ENCODE data around the gene MEF2B. TPM values are rescaled to one million over a fixed set of nuclear protein-coding genes. Genes with fewer than 3 reads are reported as not detected.

The MEF2B gene
- 0.38 and 0.55 TPM in 2 replicates for total RNA-seq (2014; rRNA removed; shearing (Covaris generic))

- DNase-seq (ENCODE audit: low spot score): peak; percentile 38
These were observed at the start of gene MEF2B for GRCh38 chr19:19170053-19170872. MEF2B (minus strand) TSS chr19:19170263; CDS start chr19:19150735, 19,528 bp downstream.

GRCh38 chr19:19218911-19219310 is 48.8 kb upstream of the MEF2B start:
- no peak for DNase-seq (ENCODE audit: low spot score)

GRCh38 chr19:19217099-19217498 is 47.0 kb upstream of the MEF2B start:
- peak; percentile 44 for DNase-seq (ENCODE audit: low spot score)

- DNase-seq (ENCODE audit: low spot score): no peak
These were observed 45.7 kb upstream of the MEF2B start for GRCh38 chr19:19215792-19216191.

- DNase-seq (ENCODE audit: low spot score): peak; percentile 19
These were observed 44.8 kb upstream of the MEF2B start for GRCh38 chr19:19214892-19215291.

GRCh38 chr19:19214159-19214490 is 44.1 kb upstream of the MEF2B start:
- DNase-seq (ENCODE audit: low spot score): no peak

- DNase-seq (ENCODE audit: low spot score): no peak
These were observed 43.5 kb upstream of the MEF2B start for GRCh38 chr19:19213426-19214158.

GRCh38 chr19:19212916-19213315 is 42.9 kb upstream of the MEF2B start:
- DNase-seq (ENCODE audit: low spot score): no peak

- no peak for DNase-seq (ENCODE audit: low spot score)
These were observed 41.7 kb upstream of the MEF2B start, which contains the start of gene NCAN for GRCh38 chr19:19211499-19212420. NCAN (plus strand) TSS chr19:19211958; CDS start chr19:19216954, 4,996 bp downstream.

GRCh38 chr19:19209372-19209771 is 39.3 kb upstream of the MEF2B start:
- no peak for DNase-seq (ENCODE audit: low spot score)

GRCh38 chr19:19207637-19208572 is 37.8 kb upstream of the MEF2B start:
- DNase-seq (ENCODE audit: low spot score): no peak

GRCh38 chr19:19206938-19207337 is 36.9 kb upstream of the MEF2B start:
- no peak for DNase-seq (ENCODE audit: low spot score)

- DNase-seq (ENCODE audit: low spot score): no peak
These were observed 35.6 kb upstream of the MEF2B start for GRCh38 chr19:19205416-19206410.

- DNase-seq (ENCODE audit: low spot score): no peak
These were observed 34.1 kb upstream of the MEF2B start for GRCh38 chr19:19204181-19204580.

GRCh38 chr19:19203012-19203856 is 33.2 kb upstream of the MEF2B start, which contains the start of gene NR2C2AP:
NR2C2AP (minus strand) TSS chr19:19203414; CDS start chr19:19203060, 354 bp downstream.
- peak; percentile 88 for DNase-seq (ENCODE audit: low spot score)

GRCh38 chr19:19202707-19203011 is 32.6 kb upstream of the MEF2B start:
- no peak for DNase-seq (ENCODE audit: low spot score)

- no peak for DNase-seq (ENCODE audit: low spot score)
These were observed 31.9 kb upstream of the MEF2B start for GRCh38 chr19:19201697-19202630.

Measured in HT-29 (cell line).